ENCODE results near the gene CECR2. TPM values are rescaled to one million over a fixed set of nuclear protein-coding genes. Genes with fewer than 3 reads are reported as not detected.

CECR2 gene
- total and polyA plus RNA-seq, 10 of the 15 experiments (the other 5 are each of a cell fraction or from before 2014, with no cell fraction given) = 0.01 to 0.08 (median 0.01) TPM; not detected in 7

- BruUV-seq (replicated peaks) = no TSS peak
- POLR2A ChIA-PET = interaction anchor here (0.7 kb wide), 1 partner anchor 65 kb away, joined by 3 read pairs; no protein-coding TSS in a partner anchor
- in situ Hi-C loops (cut with MboI) = no loop called here
- CTCF ChIA-PET = no interaction called here
- no peak overlapping the region for H3K9ac ChIP-seq (ENCODE audit: control insufficient read depth, insufficient read depth, low read length)
- H3K27ac ChIP-seq (ENCODE audit: control insufficient read depth, insufficient read depth) = no peak overlapping the region
- H3K79me2 ChIP-seq (ENCODE audit: control insufficient read depth, insufficient read depth, low read length) = no peaks in the 10 kb centered on the region
- RAD21 ChIA-PET (ENCODE audit: unreplicated experiment) = interaction anchor here (0.7 kb wide), 1 partner anchor 122 kb away, joined by 5 read pairs; no protein-coding TSS in a partner anchor
- H3K9me3 ChIP-seq (replicated peaks; ENCODE audit: control insufficient read depth, insufficient read depth, low read length) = no peaks in the 10 kb centered on the region
- no peaks in the 10 kb centered on the region for H4K20me1 ChIP-seq (ENCODE audit: control insufficient read depth, insufficient read depth)
- SMC1A ChIA-PET (ENCODE audit: uncharacterized antibody, unreplicated experiment) = no interaction called here
- 0% methylated on average over 2 of the region's 2 CpGs for WGBS (ENCODE audit: insufficient coverage, insufficient replicate concordance, low lambda C conversion rate, missing lambda C conversion rate)
- H3K27me3 ChIP-seq (replicated peaks in 1 of 2; ENCODE audit: control insufficient read depth in 2 of 2, insufficient read depth in 2 of 2, low read length in 1 of 2) = no peaks in the 10 kb centered on the region; a peak in 1 of 4 replicates
- H3K4me2 ChIP-seq (ENCODE audit: control insufficient read depth, insufficient read depth) = no peak overlapping the region
- H3K36me3 ChIP-seq (ENCODE audit: control insufficient read depth in 2 of 2, insufficient read depth in 2 of 2, low read length in 1 of 2) = no peaks in the 10 kb centered on the region
- intact Hi-C loops (cut with micrococcal nuclease; ENCODE audit: unreplicated experiment) = no loop called here
- DNase-seq (ENCODE audit: low read depth, low spot score) (no peak), FAIRE-seq (no peak), ATAC-seq (no peak)
- no peaks in the 10 kb centered on the region for H3K4me1 ChIP-seq (ENCODE audit: control insufficient read depth, insufficient read depth, low read length)
- H3K4me3 ChIP-seq = no peak overlapping the region
- H2AFZ ChIP-seq (ENCODE audit: control insufficient read depth, low read depth, low read length) = no peak overlapping the region
- no peak for TF ChIP-seq RFX5 (IDR thresholded peaks at IDR 0.05; ENCODE audit: low read depth, low read length)
- TF ChIP-seq ZNF384 (IDR thresholded peaks at IDR 0.05; ENCODE audit: borderline replicate concordance, low read depth, low read length) = peak; percentile 39; the same call in 1 of the 2 replicates
Measured at GRCh38 chr22:17343766-17344165, 25.5 kb upstream of the CECR2 start.

- in situ Hi-C loops (cut with MboI) = no loop called here
- ChIA-PET RAD21 (ENCODE audit: unreplicated experiment) (no interaction called here), SMC1A (ENCODE audit: uncharacterized antibody, unreplicated experiment) (interaction anchor here (1.2 kb wide), 1 partner anchor 142 kb away, joined by 4 read pairs; no protein-coding TSS in a partner anchor), POLR2A (no interaction called here), CTCF (interaction anchor here (0.6 to 1.6 kb wide), 2 partner anchors 118 to 175 kb away, joined by 3 to 6 read pairs; no protein-coding TSS in a partner anchor)
- TF ChIP-seq BCL11A (IDR thresholded peaks at IDR 0.05; ENCODE audit: low read depth, low read length) = no peak
- no peak for TF ChIP-seq TCF7 (IDR thresholded peaks at IDR 0.05; ENCODE audit: borderline replicate concordance)
- no peak for TF ChIP-seq TBL1XR1 (IDR thresholded peaks at IDR 0.05; ENCODE audit: low read depth, low read length)
- TF ChIP-seq ATF7 (IDR thresholded peaks at IDR 0.05; ENCODE audit: low read depth) = no peak
- TF ChIP-seq GABPA (IDR thresholded peaks at IDR 0.05; ENCODE audit: low read depth) = no peak
- intact Hi-C loops (cut with micrococcal nuclease; ENCODE audit: unreplicated experiment) = no loop called here
- Histone ChIP-seq H3K4me1 (ENCODE audit: control insufficient read depth, insufficient read depth, low read length) (no peaks in the 10 kb centered on the region), H3K27ac (ENCODE audit: control insufficient read depth, insufficient read depth) (no peak overlapping the region), H4K20me1 (ENCODE audit: control insufficient read depth, insufficient read depth) (no peaks in the 10 kb centered on the region), H3K9me3 (replicated peaks; ENCODE audit: control insufficient read depth, insufficient read depth, low read length) (no peaks in the 10 kb centered on the region), H3K4me3 (no peak overlapping the region), H3K4me2 (ENCODE audit: control insufficient read depth, insufficient read depth) (no peak overlapping the region), H3K27me3 (replicated peaks in 1 of 2; ENCODE audit: control insufficient read depth in 2 of 2, insufficient read depth in 2 of 2, low read length in 1 of 2) (no peaks in the 10 kb centered on the region; a peak in 1 of 4 replicates), H3K9ac (ENCODE audit: control insufficient read depth, insufficient read depth, low read length) (no peak overlapping the region), H3K36me3 (ENCODE audit: control insufficient read depth in 2 of 2, insufficient read depth in 2 of 2, low read length in 1 of 2) (no peaks in the 10 kb centered on the region), H3K79me2 (ENCODE audit: control insufficient read depth, insufficient read depth, low read length) (no peaks in the 10 kb centered on the region), H2AFZ (ENCODE audit: control insufficient read depth, low read depth, low read length) (no peak overlapping the region)
- FAIRE-seq (no peak), DNase-seq (ENCODE audit: low read depth, low spot score) (no peak), ATAC-seq (no peak)
- BruUV-seq (replicated peaks) = no TSS peak
- 76% methylated on average over 4 of the region's 4 CpGs for WGBS (ENCODE audit: insufficient coverage, insufficient replicate concordance, low lambda C conversion rate, missing lambda C conversion rate)
Measured at GRCh38 chr22:17346578-17346977, 22.7 kb upstream of the CECR2 start.
